ENCODE data around the gene HSF2BP.

The HSF2BP gene

GRCh38 chr21:43585514-43585913, 73.8 kb downstream of the HSF2BP start:
- Histone ChIP-seq H3K27me3 (ENCODE audit: insufficient read depth, low read length, poor library complexity) (no peaks in the 10 kb centered on the region), H4K5ac (ENCODE audit: low read length) (no peak overlapping the region), H3K4me1 (ENCODE audit: control insufficient read depth, low read depth, low read length) (peaks cover 4% of the 10 kb centered on the region), H3K56ac (ENCODE audit: low read length) (no peak overlapping the region), H2BK120ac (ENCODE audit: low read depth, low read length) (no peak overlapping the region), H3K36me3 (ENCODE audit: control insufficient read depth, insufficient read depth, low read length) (no peaks in the 10 kb centered on the region), H2BK5ac (ENCODE audit: low read length) (no peak overlapping the region), H3K18ac (ENCODE audit: low read length) (no peak overlapping the region), H3K79me1 (ENCODE audit: low read length) (no peaks in the 10 kb centered on the region), H2AK5ac (ENCODE audit: low read length) (no peak overlapping the region), H3K4me2 (ENCODE audit: low read length) (no peak overlapping the region), H3K4ac (ENCODE audit: low read depth, low read length) (no peak overlapping the region), H3K4me3 (ENCODE audit: low read length) (no peak overlapping the region), H3K79me2 (ENCODE audit: control insufficient read depth, insufficient read depth, low read length) (no peaks in the 10 kb centered on the region), H2BK15ac (replicated peaks; ENCODE audit: low read depth) (no peak overlapping the region), H3K27ac (ENCODE audit: low read depth, low read length) (no peak overlapping the region), H3K23ac (ENCODE audit: low read length) (no peak overlapping the region), H4K8ac (ENCODE audit: low read depth, low read length) (no peak overlapping the region), H3K9ac (ENCODE audit: low read length) (no peak overlapping the region)
- no CpG with 5 or more reads among the region's 4 CpGs for WGBS (ENCODE audit: extremely low coverage, insufficient coverage, low lambda C conversion rate)
- DNase-seq: no peak

GRCh38 chr21:43581453-43581852, 77.8 kb downstream of the HSF2BP start:
- Histone ChIP-seq H3K79me2 (ENCODE audit: control insufficient read depth, insufficient read depth, low read length) (no peaks in the 10 kb centered on the region), H3K4me2 (ENCODE audit: low read length) (no peak overlapping the region), H2BK15ac (replicated peaks; ENCODE audit: low read depth) (no peak overlapping the region), H3K4ac (ENCODE audit: low read depth, low read length) (no peak overlapping the region), H3K23ac (ENCODE audit: low read length) (no peak overlapping the region), H3K27ac (ENCODE audit: low read depth, low read length) (no peak overlapping the region), H3K9ac (ENCODE audit: low read length) (no peak overlapping the region), H3K18ac (ENCODE audit: low read length) (no peak overlapping the region), H4K8ac (ENCODE audit: low read depth, low read length) (no peak overlapping the region), H3K79me1 (ENCODE audit: low read length) (no peaks in the 10 kb centered on the region), H3K27me3 (ENCODE audit: insufficient read depth, low read length, poor library complexity) (no peaks in the 10 kb centered on the region), H3K4me1 (ENCODE audit: control insufficient read depth, low read depth, low read length) (peaks cover 4% of the 10 kb centered on the region), H3K56ac (ENCODE audit: low read length) (no peak overlapping the region), H4K5ac (ENCODE audit: low read length) (no peak overlapping the region), H2BK120ac (ENCODE audit: low read depth, low read length) (no peak overlapping the region), H2BK5ac (ENCODE audit: low read length) (no peak overlapping the region), H3K36me3 (ENCODE audit: control insufficient read depth, insufficient read depth, low read length) (no peaks in the 10 kb centered on the region), H3K4me3 (ENCODE audit: low read length) (no peak overlapping the region), H2AK5ac (ENCODE audit: low read length) (no peak overlapping the region)
- no peak for DNase-seq
- WGBS (ENCODE audit: extremely low coverage, insufficient coverage, low lambda C conversion rate): no CpG with 5 or more reads among the region's 3 CpGs

GRCh38 chr21:43578677-43579303, 80.5 kb downstream of the HSF2BP start:
- Histone ChIP-seq H3K4ac (ENCODE audit: low read depth, low read length) (no peak overlapping the region), H3K27ac (ENCODE audit: low read depth, low read length) (no peak overlapping the region), H3K9ac (ENCODE audit: low read length) (no peak overlapping the region), H2BK15ac (replicated peaks; ENCODE audit: low read depth) (no peak overlapping the region), H3K18ac (ENCODE audit: low read length) (no peak overlapping the region), H3K4me3 (ENCODE audit: low read length) (no peak overlapping the region), H4K5ac (ENCODE audit: low read length) (no peak overlapping the region), H3K27me3 (ENCODE audit: insufficient read depth, low read length, poor library complexity) (no peaks in the 10 kb centered on the region), H3K56ac (ENCODE audit: low read length) (no peak overlapping the region), H4K8ac (ENCODE audit: low read depth, low read length) (no peak overlapping the region), H3K4me2 (ENCODE audit: low read length) (no peak overlapping the region), H2AK5ac (ENCODE audit: low read length) (no peak overlapping the region), H3K23ac (ENCODE audit: low read length) (peak overlapping the region; percentile 24), H3K36me3 (ENCODE audit: control insufficient read depth, insufficient read depth, low read length) (no peaks in the 10 kb centered on the region), H2BK120ac (ENCODE audit: low read depth, low read length) (no peak overlapping the region), H3K79me2 (ENCODE audit: control insufficient read depth, insufficient read depth, low read length) (no peaks in the 10 kb centered on the region), H2BK5ac (ENCODE audit: low read length) (no peak overlapping the region), H3K79me1 (ENCODE audit: low read length) (no peaks in the 10 kb centered on the region), H3K4me1 (ENCODE audit: control insufficient read depth, low read depth, low read length) (no peaks in the 10 kb centered on the region)
- no CpG with 5 or more reads among the region's 6 CpGs for WGBS (ENCODE audit: extremely low coverage, insufficient coverage, low lambda C conversion rate)
- DNase-seq: no peak

- no peak overlapping the region for H2BK120ac ChIP-seq (ENCODE audit: low read depth, low read length)
- no peaks in the 10 kb centered on the region for H3K36me3 ChIP-seq (ENCODE audit: control insufficient read depth, insufficient read depth, low read length)
- no peak overlapping the region for H4K8ac ChIP-seq (ENCODE audit: low read depth, low read length)
- H3K4me2 ChIP-seq (ENCODE audit: low read length): no peak overlapping the region
- H3K79me1 ChIP-seq (ENCODE audit: low read length): no peaks in the 10 kb centered on the region
- no peak overlapping the region for H3K9ac ChIP-seq (ENCODE audit: low read length)
- no peak for DNase-seq
- H3K23ac ChIP-seq (ENCODE audit: low read length): no peak overlapping the region
- no peak overlapping the region for H3K27ac ChIP-seq (ENCODE audit: low read depth, low read length)
- no peaks in the 10 kb centered on the region for H3K79me2 ChIP-seq (ENCODE audit: control insufficient read depth, insufficient read depth, low read length)
- no peak overlapping the region for H2AK5ac ChIP-seq (ENCODE audit: low read length)
- no peak overlapping the region for H3K4ac ChIP-seq (ENCODE audit: low read depth, low read length)
- no peak overlapping the region for H3K18ac ChIP-seq (ENCODE audit: low read length)
- H3K27me3 ChIP-seq (ENCODE audit: insufficient read depth, low read length, poor library complexity): no peaks in the 10 kb centered on the region
- H2BK15ac ChIP-seq (replicated peaks; ENCODE audit: low read depth): no peak overlapping the region
- no peak overlapping the region for H4K5ac ChIP-seq (ENCODE audit: low read length)
- no peak overlapping the region for H3K56ac ChIP-seq (ENCODE audit: low read length)
- no peak overlapping the region for H3K4me3 ChIP-seq (ENCODE audit: low read length)
- WGBS (ENCODE audit: extremely low coverage, insufficient coverage, low lambda C conversion rate): no CpG with 5 or more reads among the region's 3 CpGs
- no peak overlapping the region for H2BK5ac ChIP-seq (ENCODE audit: low read length)
- no peaks in the 10 kb centered on the region for H3K4me1 ChIP-seq (ENCODE audit: control insufficient read depth, low read depth, low read length)
These were observed 83.8 kb downstream of the HSF2BP start for GRCh38 chr21:43575473-43575844.

- H2BK5ac ChIP-seq (ENCODE audit: low read length): no peak overlapping the region
- no peak overlapping the region for H2BK15ac ChIP-seq (replicated peaks; ENCODE audit: low read depth)
- WGBS (ENCODE audit: extremely low coverage, insufficient coverage, low lambda C conversion rate): no CpG with 5 or more reads among the region's 19 CpGs
- H2BK120ac ChIP-seq (ENCODE audit: low read depth, low read length): no peak overlapping the region
- H3K4ac ChIP-seq (ENCODE audit: low read depth, low read length): no peak overlapping the region
- H3K27me3 ChIP-seq (ENCODE audit: insufficient read depth, low read length, poor library complexity): no peaks in the 10 kb centered on the region
- H4K8ac ChIP-seq (ENCODE audit: low read depth, low read length): no peak overlapping the region
- no peaks in the 10 kb centered on the region for H3K36me3 ChIP-seq (ENCODE audit: control insufficient read depth, insufficient read depth, low read length)
- H3K4me3 ChIP-seq (ENCODE audit: low read length): no peak overlapping the region
- no peak overlapping the region for H3K23ac ChIP-seq (ENCODE audit: low read length)
- no peak overlapping the region for H3K9ac ChIP-seq (ENCODE audit: low read length)
- DNase-seq: no peak
- H3K79me2 ChIP-seq (ENCODE audit: control insufficient read depth, insufficient read depth, low read length): no peaks in the 10 kb centered on the region
- H3K4me2 ChIP-seq (ENCODE audit: low read length): no peak overlapping the region
- H3K56ac ChIP-seq (ENCODE audit: low read length): no peak overlapping the region
- no peak overlapping the region for H3K18ac ChIP-seq (ENCODE audit: low read length)
- H3K4me1 ChIP-seq (ENCODE audit: control insufficient read depth, low read depth, low read length): no peaks in the 10 kb centered on the region
- H2AK5ac ChIP-seq (ENCODE audit: low read length): no peak overlapping the region
- no peak overlapping the region for H4K5ac ChIP-seq (ENCODE audit: low read length)
- no peaks in the 10 kb centered on the region for H3K79me1 ChIP-seq (ENCODE audit: low read length)
- no peak overlapping the region for H3K27ac ChIP-seq (ENCODE audit: low read depth, low read length)
These were observed 84.4 kb downstream of the HSF2BP start for GRCh38 chr21:43574741-43575472.

- Histone ChIP-seq H3K4me3 (ENCODE audit: low read length) (no peak overlapping the region), H3K27ac (ENCODE audit: low read depth, low read length) (no peak overlapping the region), H3K4me2 (ENCODE audit: low read length) (no peak overlapping the region), H2BK5ac (ENCODE audit: low read length) (no peak overlapping the region), H3K4me1 (ENCODE audit: control insufficient read depth, low read depth, low read length) (no peaks in the 10 kb centered on the region), H2BK120ac (ENCODE audit: low read depth, low read length) (no peak overlapping the region), H4K8ac (ENCODE audit: low read depth, low read length) (no peak overlapping the region), H3K18ac (ENCODE audit: low read length) (no peak overlapping the region), H4K5ac (ENCODE audit: low read length) (no peak overlapping the region), H3K9ac (ENCODE audit: low read length) (no peak overlapping the region), H3K79me2 (ENCODE audit: control insufficient read depth, insufficient read depth, low read length) (no peaks in the 10 kb centered on the region), H3K23ac (ENCODE audit: low read length) (no peak overlapping the region), H3K56ac (ENCODE audit: low read length) (no peak overlapping the region), H3K27me3 (ENCODE audit: insufficient read depth, low read length, poor library complexity) (no peaks in the 10 kb centered on the region), H2AK5ac (ENCODE audit: low read length) (no peak overlapping the region), H3K4ac (ENCODE audit: low read depth, low read length) (no peak overlapping the region), H2BK15ac (replicated peaks; ENCODE audit: low read depth) (no peak overlapping the region), H3K36me3 (ENCODE audit: control insufficient read depth, insufficient read depth, low read length) (no peaks in the 10 kb centered on the region), H3K79me1 (ENCODE audit: low read length) (no peaks in the 10 kb centered on the region)
- no CpG with 5 or more reads among the region's 7 CpGs for WGBS (ENCODE audit: extremely low coverage, insufficient coverage, low lambda C conversion rate)
- no peak for DNase-seq
These were observed 85.4 kb downstream of the HSF2BP start for GRCh38 chr21:43573921-43574320.

All from mesendoderm (in vitro differentiated cells).